HFFc6 (cell line): ENCODE measurements around the gene VAV3. TPM values are rescaled to one million over a fixed set of nuclear protein-coding genes. Genes with fewer than 3 reads are reported as not detected.
"Not testable (repeated sequence)": the region's sequence is repeated elsewhere in the genome, so short reads cannot be mapped to it uniquely, and the experiment has no call there.

Experiments
- DNase-seq: peaks from one replicate; pipeline ENCODE4 v3.0.0-alpha.2; 2018
- H3K27ac Mint-ChIP-seq: 2 replicates; pipeline ENCODE4 v1.8.0; 2020; ENCODE audit warnings: mild to moderate bottlenecking, mixed read lengths
- H3K27me3 Mint-ChIP-seq: 2 replicates; pipeline ENCODE4 v1.8.0; 2021; ENCODE audit warnings: mild to moderate bottlenecking, moderate library complexity, mixed read lengths; ENCODE audit not compliant: insufficient read depth
- H3K36me3 Mint-ChIP-seq: 2 replicates; pipeline ENCODE4 v1.8.0; 2021; ENCODE audit warnings: low read depth, mixed read lengths
- H3K4me1 Mint-ChIP-seq: 2 replicates; pipeline ENCODE4 v1.8.0; 2020; ENCODE audit warnings: low read depth, mixed read lengths
- H3K4me3 Mint-ChIP-seq: 2 replicates; pipeline ENCODE4 v1.8.0; 2020; ENCODE audit warnings: mild to moderate bottlenecking, moderate library complexity, mixed read lengths
- H3K9me3 Mint-ChIP-seq: 2 replicates; pipeline ENCODE4 v1.8.0; 2020; ENCODE audit warnings: mild to moderate bottlenecking, mixed read lengths
- total RNA-seq, 6 experiments: library from RNA; stranded (reverse); fragmentation: NEBNext Ultra II Directional; extraction: Animal tissue kit (Norgen Biotek cat#: 25700); gene quantifications; 2 replicates in 1 of 6; 3 replicates in 5 of 6; pipeline ENCODE4 v1.2.3, GENCODE V29; 2021
- TF ChIP-seq, protein P1 (sequence below): fragments of 200-600 bp; sonication (generic); IDR thresholded peaks from 2 replicates; pipeline ENCODE4 v1.5.0; 2021; ENCODE audit warnings: antibody characterized with exemption, mild to moderate bottlenecking

Gene VAV3
- total RNA-seq, 6 experiments from 2014 or later: not detected

DNA sequence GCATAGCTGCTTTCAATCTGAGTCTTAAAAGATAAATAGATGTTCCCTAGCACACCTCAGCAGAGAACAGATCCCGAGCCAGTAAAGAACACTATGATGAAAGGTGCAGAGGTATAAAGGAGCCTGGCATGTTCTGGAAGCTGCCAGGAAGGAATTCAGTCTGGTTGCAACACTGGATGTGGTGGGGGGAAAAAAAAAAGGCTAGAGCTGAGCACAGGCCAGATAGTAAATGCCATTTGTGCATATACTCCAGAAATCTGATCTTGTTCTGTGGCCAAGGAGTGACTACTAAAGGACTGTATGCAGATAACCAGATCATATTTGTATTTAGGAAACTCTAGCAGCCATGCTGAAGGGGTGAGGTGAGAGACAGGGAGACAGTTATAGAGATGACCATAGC, 240.3 kb downstream of the VAV3 start:
- Mint-ChIP-seq H3K4me3 (no peak overlapping the region), H3K27me3 (no peaks in the 10 kb centered on the region; the same call in 1 of the 2 replicates), H3K4me1 (no peaks in the 10 kb centered on the region), H3K9me3 (peaks cover 16% of the 10 kb centered on the region; the same call in 1 of the 2 replicates), H3K36me3 (no peaks in the 10 kb centered on the region), H3K27ac (no peak overlapping the region)
- no peak for DNase-seq
- TF ChIP-seq, protein P1, sequence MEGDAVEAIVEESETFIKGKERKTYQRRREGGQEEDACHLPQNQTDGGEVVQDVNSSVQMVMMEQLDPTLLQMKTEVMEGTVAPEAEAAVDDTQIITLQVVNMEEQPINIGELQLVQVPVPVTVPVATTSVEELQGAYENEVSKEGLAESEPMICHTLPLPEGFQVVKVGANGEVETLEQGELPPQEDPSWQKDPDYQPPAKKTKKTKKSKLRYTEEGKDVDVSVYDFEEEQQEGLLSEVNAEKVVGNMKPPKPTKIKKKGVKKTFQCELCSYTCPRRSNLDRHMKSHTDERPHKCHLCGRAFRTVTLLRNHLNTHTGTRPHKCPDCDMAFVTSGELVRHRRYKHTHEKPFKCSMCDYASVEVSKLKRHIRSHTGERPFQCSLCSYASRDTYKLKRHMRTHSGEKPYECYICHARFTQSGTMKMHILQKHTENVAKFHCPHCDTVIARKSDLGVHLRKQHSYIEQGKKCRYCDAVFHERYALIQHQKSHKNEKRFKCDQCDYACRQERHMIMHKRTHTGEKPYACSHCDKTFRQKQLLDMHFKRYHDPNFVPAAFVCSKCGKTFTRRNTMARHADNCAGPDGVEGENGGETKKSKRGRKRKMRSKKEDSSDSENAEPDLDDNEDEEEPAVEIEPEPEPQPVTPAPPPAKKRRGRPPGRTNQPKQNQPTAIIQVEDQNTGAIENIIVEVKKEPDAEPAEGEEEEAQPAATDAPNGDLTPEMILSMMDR: no peak

DNA sequence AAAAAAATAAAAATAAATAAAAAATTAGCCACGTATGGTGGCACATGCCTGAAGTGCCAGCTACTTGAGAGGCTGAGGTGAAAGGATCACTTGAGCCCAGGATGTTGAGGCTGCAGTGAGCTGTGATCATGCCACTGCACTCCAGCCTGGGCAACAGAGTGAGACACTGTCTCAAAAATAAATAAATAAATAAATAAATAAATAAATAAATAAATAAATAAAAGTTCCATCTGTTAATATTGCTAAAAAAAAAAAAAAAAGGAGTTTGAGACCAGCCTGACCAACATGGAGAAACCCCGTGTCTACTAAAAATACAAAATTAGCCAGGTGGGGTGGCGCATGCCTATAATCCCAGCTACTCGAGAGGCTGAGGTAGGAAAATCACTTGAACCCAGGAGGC, 244.8 kb downstream of the VAV3 start:
- H3K27ac Mint-ChIP-seq, H3K36me3 Mint-ChIP-seq, DNase-seq, H3K4me1 Mint-ChIP-seq, H3K27me3 Mint-ChIP-seq, H3K4me3 Mint-ChIP-seq: not testable (repeated sequence)
- peaks cover 38% of the 10 kb centered on the region for H3K9me3 Mint-ChIP-seq

DNA sequence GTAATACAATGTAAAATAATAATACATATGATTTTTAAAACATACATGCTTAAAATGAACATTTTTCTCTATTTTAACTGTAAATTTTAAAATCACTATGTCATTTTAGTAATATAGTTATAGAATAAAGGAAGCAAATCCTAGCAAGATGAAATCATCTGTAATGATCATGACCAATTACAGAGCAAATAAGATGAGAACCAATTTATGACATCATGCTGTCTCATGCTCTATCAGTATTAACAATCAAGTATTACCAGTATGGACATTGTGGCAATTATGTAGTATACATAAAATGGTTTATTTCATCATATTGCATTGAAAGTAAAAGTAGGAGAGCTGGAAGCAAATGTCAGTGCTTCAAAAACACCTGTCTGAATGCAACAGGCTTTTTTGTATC, 255.0 kb downstream of the VAV3 start:
- DNase-seq: no peak
- H3K27me3 Mint-ChIP-seq: no peaks in the 10 kb centered on the region
- H3K4me3 Mint-ChIP-seq: no peak overlapping the region
- H3K9me3 Mint-ChIP-seq: peaks cover 7% of the 10 kb centered on the region
- no peaks in the 10 kb centered on the region for H3K36me3 Mint-ChIP-seq
- no peak overlapping the region for H3K27ac Mint-ChIP-seq
- no peaks in the 10 kb centered on the region for H3K4me1 Mint-ChIP-seq
- TF ChIP-seq, protein P1: no peak

DNA sequence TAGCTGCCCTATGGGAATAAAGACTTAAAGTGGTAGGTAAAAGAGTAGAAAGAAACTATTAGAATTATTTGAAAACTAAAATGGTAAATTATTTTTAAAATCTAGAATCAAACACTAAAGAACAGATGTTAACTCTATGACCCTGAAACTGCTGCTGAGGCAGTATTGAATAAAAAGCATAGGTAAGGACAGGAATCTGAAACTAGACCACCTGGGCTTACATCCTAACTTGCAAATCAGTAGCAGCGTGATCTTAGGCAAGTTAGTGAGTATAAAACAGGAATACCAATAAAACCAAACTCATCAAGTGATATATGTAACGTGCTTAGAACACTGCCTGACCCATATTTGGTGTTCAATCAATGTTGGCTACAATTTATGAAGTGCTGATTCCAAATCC, 257.9 kb downstream of the VAV3 start:
- H3K27me3 Mint-ChIP-seq: no peaks in the 10 kb centered on the region
- TF ChIP-seq, protein P1: no peak
- no peak for DNase-seq
- H3K36me3 Mint-ChIP-seq: no peaks in the 10 kb centered on the region
- H3K4me1 Mint-ChIP-seq: no peaks in the 10 kb centered on the region
- H3K27ac Mint-ChIP-seq: no peak overlapping the region
- peaks cover 10% of the 10 kb centered on the region for H3K9me3 Mint-ChIP-seq
- H3K4me3 Mint-ChIP-seq: no peak overlapping the region

DNA sequence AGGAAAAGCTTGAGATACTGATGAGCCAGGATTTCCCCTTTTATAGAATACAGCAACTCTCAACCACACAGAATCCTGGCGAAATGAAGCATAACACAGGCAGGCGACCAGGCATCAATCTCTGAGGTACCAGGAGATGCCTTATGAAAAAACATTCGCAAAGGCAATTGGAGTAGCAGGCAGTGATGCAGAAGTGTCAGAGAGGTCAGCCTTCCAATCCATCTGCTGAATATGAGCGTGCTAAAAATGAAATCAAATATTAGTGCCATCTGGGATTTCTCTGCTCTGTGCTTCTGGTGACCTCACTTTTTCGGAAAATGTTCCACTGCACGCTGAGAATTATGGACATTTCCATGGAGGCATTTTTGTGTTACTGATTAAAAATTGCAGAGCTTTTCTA, 258.8 kb downstream of the VAV3 start:
- Mint-ChIP-seq H3K36me3 (no peaks in the 10 kb centered on the region), H3K27me3 (no peaks in the 10 kb centered on the region), H3K27ac (no peak overlapping the region), H3K9me3 (peaks cover 14% of the 10 kb centered on the region), H3K4me1 (no peaks in the 10 kb centered on the region), H3K4me3 (no peak overlapping the region)
- DNase-seq: no peak
- TF ChIP-seq, protein P1: no peak

DNA sequence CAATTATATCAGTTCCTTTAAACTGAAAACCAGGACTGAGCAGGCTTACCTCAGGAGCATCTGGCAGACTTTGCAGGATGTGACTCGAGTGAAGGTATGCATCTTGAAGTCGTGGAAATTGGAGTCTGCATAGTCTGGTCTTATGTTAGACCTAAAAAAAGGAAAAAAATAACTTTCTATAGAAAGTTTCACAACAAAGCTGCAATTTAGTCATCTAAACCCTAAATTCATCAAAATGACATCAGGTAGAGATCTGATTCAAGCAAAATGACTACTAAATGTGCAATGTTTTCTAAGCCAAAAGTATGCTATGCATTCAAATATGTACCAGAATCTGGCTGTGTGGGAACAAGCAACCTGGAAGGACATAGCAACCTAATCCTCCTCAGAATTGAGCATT, 260.1 kb downstream of the VAV3 start:
- no peak overlapping the region for H3K27ac Mint-ChIP-seq
- H3K9me3 Mint-ChIP-seq: peaks cover 19% of the 10 kb centered on the region
- DNase-seq: no peak
- H3K4me1 Mint-ChIP-seq: no peaks in the 10 kb centered on the region
- TF ChIP-seq, protein P1: no peak
- no peaks in the 10 kb centered on the region for H3K36me3 Mint-ChIP-seq
- no peaks in the 10 kb centered on the region for H3K27me3 Mint-ChIP-seq
- no peak overlapping the region for H3K4me3 Mint-ChIP-seq
